Measurements from ENCODE around the gene GP2. TPM values are rescaled to one million over a fixed set of nuclear protein-coding genes. Genes with fewer than 3 reads are reported as not detected.

GP2 gene
- not detected in 2 replicates for total RNA-seq

DNA sequence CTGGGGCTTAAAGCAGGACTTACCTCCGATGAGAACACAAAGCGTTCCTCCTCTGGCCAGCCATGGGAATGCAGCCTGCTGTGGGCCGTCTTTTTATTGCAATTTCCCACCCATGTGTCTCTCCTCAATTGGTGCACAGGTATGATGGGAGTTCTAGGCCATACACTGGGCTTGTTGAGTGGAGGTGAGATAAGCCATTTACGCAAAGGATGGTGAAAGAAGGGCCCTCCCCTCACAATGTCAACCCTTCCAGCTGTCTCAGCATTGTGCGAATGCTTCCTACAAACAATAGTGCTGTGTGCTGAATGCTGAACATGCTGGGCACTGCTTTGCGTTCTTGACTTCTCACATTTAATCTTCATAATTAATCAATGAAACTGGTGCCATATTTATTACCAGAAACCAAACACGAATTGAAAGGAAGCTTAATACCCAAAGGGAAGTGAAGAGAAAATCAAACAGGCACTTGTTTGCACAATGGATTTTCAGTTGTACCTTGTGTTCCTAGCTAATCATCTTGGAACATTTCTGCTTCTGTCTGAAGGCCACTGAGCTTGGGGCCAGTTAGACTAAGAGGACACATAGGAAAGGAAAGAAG, at the start of gene GP2:
Gene GP2, minus strand, starts transcription at position 70 of the 598 bp plus-strand sequence. CDS start 1,082 bp downstream, outside the sequence.

DNA sequence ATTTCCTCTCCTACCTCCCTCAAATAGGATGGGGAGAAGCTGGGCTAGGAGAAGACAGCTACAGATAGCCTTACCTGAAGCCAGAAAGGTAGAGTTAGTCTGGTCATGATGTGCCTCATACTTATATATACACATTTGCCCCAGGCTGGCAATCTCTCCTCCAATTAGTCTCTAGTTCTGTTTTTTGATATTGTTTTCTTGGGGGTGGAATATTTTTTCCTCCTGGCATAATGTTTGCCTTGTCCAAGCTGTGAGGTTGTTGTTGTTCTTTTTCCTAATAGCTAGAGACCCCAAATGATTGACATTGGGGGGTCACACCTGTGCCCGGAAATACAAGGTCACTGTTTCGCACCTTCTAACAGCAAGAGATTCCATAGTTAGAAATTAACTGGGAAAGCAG, 25.3 kb upstream of the GP2 start, which contains the start of gene UMOD:
Gene UMOD, minus strand, starts transcription at position 101 of the 400 bp plus-strand sequence. CDS start 1,978 bp downstream, outside the sequence.

Other genes with a start within 250 kb of the GP2 start
- gene UMOD, start 25.2 kb upstream of the GP2 start, total RNA-seq = not detected in 2 replicates
- not detected in 2 replicates for gene PDILT, start 77.2 kb upstream of the GP2 start, total RNA-seq
- gene ACSM5, start 82.0 kb upstream of the GP2 start, total RNA-seq = 0.24 TPM in 1 of 2 replicates, not detected in the other
- gene ACSM2A, start 124.0 kb upstream of the GP2 start, total RNA-seq = not detected in 2 replicates
- gene ACSM2B, start 248.9 kb upstream of the GP2 start, total RNA-seq = not detected in 2 replicates